ENCODE data around the gene B4GALT7. TPM values are rescaled to one million over a fixed set of nuclear protein-coding genes. Genes with fewer than 3 reads are reported as not detected.

The B4GALT7 gene
- polyA plus RNA-seq, 1 donor from 2014 or later: 60.2 TPM

DNA sequence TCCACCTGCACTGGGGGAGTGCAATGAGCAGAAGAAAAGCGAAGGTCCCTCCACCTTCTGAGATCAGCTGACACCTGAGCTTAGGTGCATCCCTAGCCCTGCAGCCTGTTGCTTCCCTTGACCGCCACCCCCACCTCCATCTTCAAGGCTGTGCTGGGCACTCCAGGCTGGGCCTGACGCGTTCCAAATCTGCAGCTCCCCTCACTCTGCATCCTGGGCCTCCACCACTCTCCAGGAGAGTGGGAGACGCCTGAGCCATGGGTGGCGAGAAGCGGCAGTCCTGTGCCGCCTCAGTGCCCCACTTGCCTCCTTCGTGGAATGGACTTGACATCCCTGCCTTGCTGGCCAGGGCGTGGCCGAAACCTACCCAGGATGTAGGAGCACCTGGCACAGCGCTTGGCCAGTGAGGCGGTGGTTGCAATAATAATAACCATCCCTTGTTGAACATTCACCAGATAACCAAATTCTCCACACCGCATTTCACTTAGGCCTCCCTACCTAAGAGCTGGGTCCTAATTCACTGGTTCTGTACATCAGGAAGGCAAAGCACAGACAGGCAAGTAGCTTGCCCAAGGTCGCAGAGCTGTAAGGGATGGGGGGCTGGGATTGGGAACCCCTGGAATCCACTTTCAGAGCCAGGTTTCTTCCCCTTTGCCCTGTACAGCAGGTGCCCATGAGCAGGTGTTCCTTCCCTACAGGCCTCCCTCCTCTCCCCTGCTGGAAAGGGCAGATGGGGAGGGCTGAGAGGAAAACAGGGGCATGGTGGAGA lies 11.7 kb downstream of the B4GALT7 start:
- H3K9me3 ChIP-seq (ENCODE audit: low read length): no peaks in the 10 kb centered on the region
- no peak overlapping the region for H3K27ac ChIP-seq (ENCODE audit: low read length)

DNA sequence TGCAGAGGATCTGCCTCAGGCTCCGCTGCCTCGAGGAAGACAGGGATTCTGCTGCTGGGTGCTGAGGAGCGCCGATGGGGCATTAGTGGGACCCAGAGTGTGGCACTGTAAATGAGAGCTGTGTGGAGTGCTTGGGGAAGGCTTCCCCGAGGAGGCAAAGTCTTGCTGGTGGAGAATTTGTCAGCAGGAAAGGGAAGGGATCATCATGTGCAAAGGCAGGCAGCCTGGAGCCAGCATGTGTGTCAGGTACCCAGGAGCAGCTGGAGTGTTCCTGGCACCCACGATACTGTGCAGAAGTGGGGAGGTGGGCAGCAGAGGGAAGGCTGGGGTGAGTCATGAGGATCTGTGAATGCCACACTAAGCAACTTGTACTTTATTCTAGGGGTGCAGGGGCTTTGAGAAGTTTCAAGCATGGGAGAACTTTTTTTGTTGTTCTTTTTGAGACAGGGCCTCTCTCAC lies 12.3 kb downstream of the B4GALT7 start:
- Histone ChIP-seq H3K9me2 (ENCODE audit: insufficient read depth, low read length) (no peaks in the 10 kb centered on the region), H2AFZ (ENCODE audit: low read depth, low read length) (no peak overlapping the region), H3K27me3 (ENCODE audit: insufficient read depth, low read depth, low read length) (no peaks in the 10 kb centered on the region), H3K4me3 (ENCODE audit: low read length) (no peak overlapping the region), H4K20me1 (ENCODE audit: insufficient read depth) (no peaks in the 10 kb centered on the region), H3K9ac (ENCODE audit: low read length) (no peak overlapping the region), H3K27ac (ENCODE audit: low read length) (no peak overlapping the region), H3K79me2 (replicated peaks; ENCODE audit: insufficient read depth, low read length) (no peaks in the 10 kb centered on the region), H3K9me3 (ENCODE audit: low read length) (no peaks in the 10 kb centered on the region), H3F3A (ENCODE audit: insufficient read depth, low read length, poor library complexity, severe bottlenecking) (no peaks in the 10 kb centered on the region), H3K36me3 (ENCODE audit: insufficient read depth, low read length) (no peaks in the 10 kb centered on the region), H3K4me2 (ENCODE audit: low read length) (no peak overlapping the region)
- TF ChIP-seq EZH2 (IDR thresholded peaks at IDR 0.05; ENCODE audit: borderline replicate concordance, insufficient read depth, low read length, poor library complexity, severe bottlenecking) (no peak), POLR2AphosphoS5 (IDR thresholded peaks at IDR 0.05) (no peak), EP300 (conservative IDR thresholded peaks at IDR 0.05; ENCODE audit: poor library complexity, severe bottlenecking) (no peak), RAD21 (conservative IDR thresholded peaks at IDR 0.05) (no peak), MXI1 (conservative IDR thresholded peaks at IDR 0.05; ENCODE audit: poor library complexity, severe bottlenecking) (no peak), TAF1 (IDR thresholded peaks at IDR 0.05; ENCODE audit: low read depth) (no peak), SMC3 (conservative IDR thresholded peaks at IDR 0.05; ENCODE audit: poor library complexity) (no peak)
- TF ChIP-seq, protein P1, sequence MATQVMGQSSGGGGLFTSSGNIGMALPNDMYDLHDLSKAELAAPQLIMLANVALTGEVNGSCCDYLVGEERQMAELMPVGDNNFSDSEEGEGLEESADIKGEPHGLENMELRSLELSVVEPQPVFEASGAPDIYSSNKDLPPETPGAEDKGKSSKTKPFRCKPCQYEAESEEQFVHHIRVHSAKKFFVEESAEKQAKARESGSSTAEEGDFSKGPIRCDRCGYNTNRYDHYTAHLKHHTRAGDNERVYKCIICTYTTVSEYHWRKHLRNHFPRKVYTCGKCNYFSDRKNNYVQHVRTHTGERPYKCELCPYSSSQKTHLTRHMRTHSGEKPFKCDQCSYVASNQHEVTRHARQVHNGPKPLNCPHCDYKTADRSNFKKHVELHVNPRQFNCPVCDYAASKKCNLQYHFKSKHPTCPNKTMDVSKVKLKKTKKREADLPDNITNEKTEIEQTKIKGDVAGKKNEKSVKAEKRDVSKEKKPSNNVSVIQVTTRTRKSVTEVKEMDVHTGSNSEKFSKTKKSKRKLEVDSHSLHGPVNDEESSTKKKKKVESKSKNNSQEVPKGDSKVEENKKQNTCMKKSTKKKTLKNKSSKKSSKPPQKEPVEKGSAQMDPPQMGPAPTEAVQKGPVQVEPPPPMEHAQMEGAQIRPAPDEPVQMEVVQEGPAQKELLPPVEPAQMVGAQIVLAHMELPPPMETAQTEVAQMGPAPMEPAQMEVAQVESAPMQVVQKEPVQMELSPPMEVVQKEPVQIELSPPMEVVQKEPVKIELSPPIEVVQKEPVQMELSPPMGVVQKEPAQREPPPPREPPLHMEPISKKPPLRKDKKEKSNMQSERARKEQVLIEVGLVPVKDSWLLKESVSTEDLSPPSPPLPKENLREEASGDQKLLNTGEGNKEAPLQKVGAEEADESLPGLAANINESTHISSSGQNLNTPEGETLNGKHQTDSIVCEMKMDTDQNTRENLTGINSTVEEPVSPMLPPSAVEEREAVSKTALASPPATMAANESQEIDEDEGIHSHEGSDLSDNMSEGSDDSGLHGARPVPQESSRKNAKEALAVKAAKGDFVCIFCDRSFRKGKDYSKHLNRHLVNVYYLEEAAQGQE (IDR thresholded peaks at IDR 0.05; ENCODE audit: borderline replicate concordance): no peak
- TF ChIP-seq, protein P2, sequence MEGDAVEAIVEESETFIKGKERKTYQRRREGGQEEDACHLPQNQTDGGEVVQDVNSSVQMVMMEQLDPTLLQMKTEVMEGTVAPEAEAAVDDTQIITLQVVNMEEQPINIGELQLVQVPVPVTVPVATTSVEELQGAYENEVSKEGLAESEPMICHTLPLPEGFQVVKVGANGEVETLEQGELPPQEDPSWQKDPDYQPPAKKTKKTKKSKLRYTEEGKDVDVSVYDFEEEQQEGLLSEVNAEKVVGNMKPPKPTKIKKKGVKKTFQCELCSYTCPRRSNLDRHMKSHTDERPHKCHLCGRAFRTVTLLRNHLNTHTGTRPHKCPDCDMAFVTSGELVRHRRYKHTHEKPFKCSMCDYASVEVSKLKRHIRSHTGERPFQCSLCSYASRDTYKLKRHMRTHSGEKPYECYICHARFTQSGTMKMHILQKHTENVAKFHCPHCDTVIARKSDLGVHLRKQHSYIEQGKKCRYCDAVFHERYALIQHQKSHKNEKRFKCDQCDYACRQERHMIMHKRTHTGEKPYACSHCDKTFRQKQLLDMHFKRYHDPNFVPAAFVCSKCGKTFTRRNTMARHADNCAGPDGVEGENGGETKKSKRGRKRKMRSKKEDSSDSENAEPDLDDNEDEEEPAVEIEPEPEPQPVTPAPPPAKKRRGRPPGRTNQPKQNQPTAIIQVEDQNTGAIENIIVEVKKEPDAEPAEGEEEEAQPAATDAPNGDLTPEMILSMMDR (IDR thresholded peaks at IDR 0.05; ENCODE audit: poor library complexity, severe bottlenecking): no peak

More for the DNA sequence above, 11.7 kb downstream of the B4GALT7 start:
- no peaks in the 10 kb centered on the region for H4K20me1 ChIP-seq (ENCODE audit: insufficient read depth)
- H3K79me2 ChIP-seq (replicated peaks; ENCODE audit: insufficient read depth, low read length): no peaks in the 10 kb centered on the region
- no peak overlapping the region for H3K9ac ChIP-seq (ENCODE audit: low read length)
- no peak for TF ChIP-seq EP300 (conservative IDR thresholded peaks at IDR 0.05; ENCODE audit: poor library complexity, severe bottlenecking)
- TF ChIP-seq RAD21 (conservative IDR thresholded peaks at IDR 0.05): no peak
- TF ChIP-seq, protein P1 (IDR thresholded peaks at IDR 0.05; ENCODE audit: borderline replicate concordance): no peak
- no peak for TF ChIP-seq TAF1 (IDR thresholded peaks at IDR 0.05; ENCODE audit: low read depth)
- TF ChIP-seq SMC3 (conservative IDR thresholded peaks at IDR 0.05; ENCODE audit: poor library complexity): no peak
- TF ChIP-seq EZH2 (IDR thresholded peaks at IDR 0.05; ENCODE audit: borderline replicate concordance, insufficient read depth, low read length, poor library complexity, severe bottlenecking): no peak
- TF ChIP-seq MXI1 (conservative IDR thresholded peaks at IDR 0.05; ENCODE audit: poor library complexity, severe bottlenecking): no peak
- no peak for TF ChIP-seq POLR2AphosphoS5 (IDR thresholded peaks at IDR 0.05)
- TF ChIP-seq, protein P2 (IDR thresholded peaks at IDR 0.05; ENCODE audit: poor library complexity, severe bottlenecking): no peak
- H2AFZ ChIP-seq (ENCODE audit: low read depth, low read length): no peak overlapping the region
- H3K36me3 ChIP-seq (ENCODE audit: insufficient read depth, low read length): no peaks in the 10 kb centered on the region
- no peaks in the 10 kb centered on the region for H3F3A ChIP-seq (ENCODE audit: insufficient read depth, low read length, poor library complexity, severe bottlenecking)
- H3K9me2 ChIP-seq (ENCODE audit: insufficient read depth, low read length): no peaks in the 10 kb centered on the region
- no peaks in the 10 kb centered on the region for H3K27me3 ChIP-seq (ENCODE audit: insufficient read depth, low read depth, low read length)
- no peak overlapping the region for H3K4me2 ChIP-seq (ENCODE audit: low read length)
- H3K4me3 ChIP-seq (ENCODE audit: low read length): no peak overlapping the region
